Stimulated activated CD8-positive, alpha-beta memory T cell treated with anti-CD3 and anti-CD28 coated beads, Interleukin-7, amount 100 ng/mL, for 1 hour (primary cell): ENCODE measurements around the gene KRTAP1-4.
"Not testable (repeated sequence)": the region's sequence is repeated elsewhere in the genome, so short reads cannot be mapped to it uniquely, and the experiment has no call there.

Experiments
- DNase-seq, 2 donors: peaks; one replicate each; pipeline ENCODE4 v3.0.0-alpha.2; 2020; ENCODE audit warnings: low read depth in 2 of 2

Gene KRTAP1-4, protein sequence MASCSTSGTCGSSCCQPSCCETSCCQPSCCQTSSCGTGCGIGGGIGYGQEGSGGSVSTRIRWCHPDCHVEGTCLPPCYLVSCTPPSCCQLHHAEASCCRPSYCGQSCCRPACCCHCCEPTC

GRCh38 chr17:41029633-41030245, at the start of gene KRTAP1-4:
Gene KRTAP1-4, minus strand, starts transcription at chr17:41030195. Its CDS starts 117 bp downstream, at chr17:41030078.
- DNase-seq, result no peak

DNA sequence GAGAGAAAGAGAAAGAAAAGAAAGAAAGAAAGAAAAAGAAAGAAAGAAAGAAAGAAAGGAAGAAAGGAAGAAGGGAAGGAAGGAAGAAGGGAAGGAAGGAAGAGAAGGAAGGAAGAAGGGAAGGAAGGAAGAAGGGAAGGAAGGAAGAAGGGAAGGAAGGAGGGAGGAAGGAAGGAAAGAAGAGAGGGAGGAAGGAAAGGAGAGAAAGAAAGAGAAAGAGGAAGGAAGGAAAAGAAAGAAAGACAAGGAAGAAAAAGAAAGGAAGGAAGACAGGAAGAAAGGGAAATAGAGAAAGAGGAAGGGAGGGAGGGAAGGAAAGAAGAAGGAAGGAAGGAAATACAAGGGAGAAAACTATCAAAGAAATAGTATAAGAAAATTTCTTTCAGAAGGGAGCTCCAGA, 46.8 kb upstream of the KRTAP1-4 start:
- DNase-seq, result no peak

DNA sequence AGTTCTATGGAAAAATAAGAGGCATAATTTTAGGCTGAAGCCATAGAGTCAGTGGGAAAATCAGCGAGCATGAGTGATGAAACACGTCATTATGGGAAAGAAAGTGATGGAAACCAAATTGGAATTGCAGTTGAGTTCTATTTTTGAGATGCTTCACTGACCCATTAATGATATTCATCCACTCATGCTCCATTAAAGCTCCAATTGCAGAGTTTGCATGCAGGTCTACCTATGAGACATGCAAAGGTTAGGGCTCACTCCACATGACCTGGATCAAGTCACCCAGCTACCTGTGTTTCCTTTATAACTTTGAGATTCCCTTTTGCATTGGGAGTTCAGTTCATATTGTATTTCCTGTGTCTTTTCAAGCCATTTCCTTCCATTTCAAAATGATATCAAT, 43.7 kb upstream of the KRTAP1-4 start:
- DNase-seq, result no peak

DNA sequence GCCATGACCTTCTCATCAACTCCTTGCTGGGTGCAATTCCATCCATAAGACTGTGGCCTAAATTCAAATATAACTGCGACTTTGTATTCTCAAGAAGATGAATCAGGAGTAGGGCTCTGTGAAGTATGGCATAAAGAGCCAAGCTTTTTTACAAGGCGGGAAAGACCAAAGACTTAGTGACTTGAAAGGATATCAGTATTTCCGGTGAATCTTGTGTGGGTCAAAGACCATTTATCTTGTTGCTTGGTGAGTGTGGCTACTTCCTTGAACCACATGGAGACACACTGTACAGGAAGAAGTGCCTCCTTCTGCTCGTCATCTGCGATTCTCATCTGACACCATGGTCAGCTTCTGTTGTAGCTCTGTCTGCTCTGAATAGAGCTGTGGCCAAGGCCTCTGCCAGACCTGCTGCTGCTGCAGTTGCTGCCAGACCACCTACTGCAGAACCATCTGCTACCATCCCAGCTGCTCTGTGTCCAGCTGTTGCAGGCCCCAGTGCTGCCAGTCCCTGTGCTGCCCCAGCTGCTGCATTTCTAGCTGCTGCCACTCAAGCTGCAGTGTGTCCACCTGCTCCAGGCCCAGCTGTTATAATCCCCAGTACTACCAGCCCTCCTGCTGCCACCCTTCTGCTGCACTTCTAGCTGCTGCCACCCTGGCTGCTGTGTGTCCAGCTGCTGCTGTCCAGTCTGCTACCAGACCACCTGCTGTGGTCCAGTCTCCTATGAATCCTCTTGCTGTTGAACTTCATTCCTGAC, 41.8 kb upstream of the KRTAP1-4 start:
- DNase-seq, result no peak

- no peak for DNase-seq
Observed at GRCh38 chr17:41069031-41069430, 39.0 kb upstream of the KRTAP1-4 start.

- DNase-seq, result no peak
Observed at GRCh38 chr17:41067281-41067680, 37.3 kb upstream of the KRTAP1-4 start.

- DNase-seq, result no peak
Observed at GRCh38 chr17:41065829-41066624, 36.0 kb upstream of the KRTAP1-4 start, which contains the start of gene KRTAP2-4. Gene KRTAP2-4, minus strand, starts transcription at chr17:41065879. Its CDS starts 34 bp downstream, at chr17:41065845.

- DNase-seq, result not testable (repeated sequence)
Observed at GRCh38 chr17:41065016-41065689, 35.2 kb upstream of the KRTAP1-4 start.

DNA sequence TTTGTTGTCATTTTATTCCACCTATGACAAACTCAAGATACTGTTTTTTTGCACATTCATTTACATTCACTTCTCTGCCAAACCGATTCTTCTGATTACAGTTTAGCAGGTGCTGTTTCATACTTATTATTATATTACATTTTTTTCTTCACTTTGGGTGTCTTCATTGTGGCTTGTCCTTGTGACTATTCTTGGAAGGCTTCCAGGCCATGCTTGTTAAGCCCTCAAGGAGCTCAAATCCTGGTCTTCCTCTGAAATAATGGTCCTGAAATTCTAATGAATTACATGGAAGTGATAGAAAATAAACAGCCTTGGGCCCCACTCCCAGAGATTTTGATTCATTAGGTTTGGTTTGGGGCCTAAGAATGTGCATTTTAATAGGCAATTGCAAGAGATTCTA, 34.3 kb upstream of the KRTAP1-4 start:
- DNase-seq, result no peak

- no peak for DNase-seq
Observed at GRCh38 chr17:41063449-41063848, 33.5 kb upstream of the KRTAP1-4 start.

DNA sequence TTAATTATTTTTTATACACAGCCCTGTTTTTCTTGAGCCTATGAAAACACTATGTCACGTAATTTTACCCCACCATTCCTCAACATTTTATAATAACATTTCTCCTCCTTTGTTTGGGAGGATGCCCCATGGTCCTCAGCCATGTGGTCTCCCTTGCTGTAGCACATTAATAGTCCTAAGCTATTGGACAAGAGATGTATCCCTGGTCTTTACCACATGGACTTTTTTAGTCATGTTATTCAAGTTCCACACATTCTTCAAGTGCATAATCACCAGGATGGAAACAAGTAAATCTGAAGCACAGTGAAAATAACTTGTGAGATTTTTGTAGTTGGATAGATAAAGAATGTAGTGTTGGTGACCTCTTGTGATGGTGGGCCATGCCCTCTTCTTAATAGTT, 32.0 kb upstream of the KRTAP1-4 start:
- no peak for DNase-seq

DNA sequence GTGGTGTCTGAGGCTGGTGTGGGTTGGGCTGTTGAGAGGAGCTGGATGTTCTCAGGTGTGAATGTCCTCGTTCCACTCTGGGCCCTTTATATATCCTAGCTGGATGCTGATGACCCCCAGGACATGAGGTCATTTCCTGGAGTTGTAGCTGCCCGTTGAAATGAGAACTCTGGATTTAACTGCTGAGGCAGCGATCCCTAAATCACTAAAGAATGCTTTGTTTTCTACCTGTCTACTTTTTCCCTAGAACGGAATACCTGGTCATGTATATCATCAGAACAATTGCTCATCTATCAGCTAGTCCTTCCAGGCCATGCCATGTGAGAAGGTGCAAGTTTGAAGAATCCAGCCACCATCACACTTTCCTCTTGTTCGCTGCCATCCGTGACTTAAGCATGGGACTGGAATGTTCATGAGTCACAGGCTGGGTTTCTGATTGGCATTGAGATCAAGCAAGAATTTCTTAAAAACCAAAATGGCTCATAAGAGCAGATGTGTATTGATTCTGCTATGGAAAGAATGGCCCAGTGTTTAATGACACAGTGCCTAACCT, 30.1 kb upstream of the KRTAP1-4 start, which contains the start of gene KRTAP2-3:
Gene KRTAP2-3 (minus strand): TSS at position 63 of the 553 bp plus-strand sequence. CDS start 64 bp downstream, outside the sequence.
- no peak for DNase-seq

- DNase-seq, result not testable (repeated sequence)
Observed at GRCh38 chr17:41059276-41060051, 29.5 kb upstream of the KRTAP1-4 start.

DNA sequence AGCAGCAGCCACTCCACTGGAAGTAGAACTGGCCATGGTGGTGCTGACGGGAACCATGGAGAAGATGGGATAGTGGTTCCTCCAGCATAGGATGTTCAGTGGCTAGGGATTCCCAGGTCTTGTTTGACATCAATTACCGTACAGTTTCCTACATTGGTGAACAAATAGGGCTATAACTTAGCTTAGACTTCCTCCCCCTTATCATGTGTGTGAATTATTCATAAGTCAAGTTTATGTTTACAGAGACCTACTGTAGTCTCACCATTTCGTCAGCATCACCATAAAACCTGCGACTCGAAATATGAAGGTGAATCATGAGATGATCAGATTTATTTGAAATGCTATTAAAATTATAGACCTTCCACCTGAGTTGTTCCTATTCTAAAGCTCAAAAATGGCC, 28.7 kb upstream of the KRTAP1-4 start:
- DNase-seq, result no peak

DNA sequence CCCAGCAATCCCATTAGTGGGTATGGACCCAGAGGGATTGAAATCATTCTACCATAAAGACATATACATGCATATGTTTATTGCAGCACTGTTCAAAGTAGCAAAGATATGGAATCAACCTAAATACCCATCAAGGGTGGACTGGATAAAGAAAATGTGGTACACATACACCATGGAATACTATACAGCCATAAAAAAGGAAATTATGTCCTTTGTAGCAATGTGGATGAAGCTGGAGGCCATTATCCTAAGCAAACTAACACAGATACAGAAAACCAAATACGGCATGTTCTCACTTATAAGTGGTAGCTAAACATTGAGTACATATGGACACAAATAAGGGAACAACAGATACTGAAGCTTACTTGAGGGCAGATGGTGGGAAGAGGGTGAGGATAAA, 27.6 kb upstream of the KRTAP1-4 start:
- DNase-seq, result no peak

- DNase-seq, result not testable (repeated sequence)
Observed at GRCh38 chr17:41055130-41055529, 25.1 kb upstream of the KRTAP1-4 start, which contains the start of gene KRTAP2-2. Gene KRTAP2-2, minus strand, starts transcription at chr17:41055230. Its CDS starts 19 bp downstream, at chr17:41055211.

DNA sequence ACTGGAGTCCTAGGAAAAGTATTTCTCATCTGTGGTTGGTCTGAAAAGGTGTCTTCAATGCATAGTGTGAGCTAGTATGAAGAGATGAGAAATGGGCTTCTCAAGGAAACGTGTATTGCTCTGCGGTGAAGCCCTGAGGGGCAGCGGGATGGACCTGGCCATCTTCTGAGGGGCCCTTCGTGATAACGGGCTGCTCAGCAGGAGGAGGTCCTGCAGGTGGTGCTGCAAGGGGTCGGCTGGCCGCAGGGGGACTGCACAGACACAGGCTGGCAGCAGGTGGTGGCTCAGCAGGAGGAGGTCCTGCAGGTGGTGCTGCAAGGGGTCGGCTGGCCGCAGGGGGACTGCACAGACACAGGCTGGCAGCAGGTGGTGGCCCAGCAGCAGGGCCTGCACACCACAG, 24.6 kb upstream of the KRTAP1-4 start:
- not testable (repeated sequence) for DNase-seq

- no peak for DNase-seq
Observed at GRCh38 chr17:41054025-41054424, 24.0 kb upstream of the KRTAP1-4 start.

GRCh38 chr17:41052566-41052965, 22.6 kb upstream of the KRTAP1-4 start:
- DNase-seq, result no peak

DNA sequence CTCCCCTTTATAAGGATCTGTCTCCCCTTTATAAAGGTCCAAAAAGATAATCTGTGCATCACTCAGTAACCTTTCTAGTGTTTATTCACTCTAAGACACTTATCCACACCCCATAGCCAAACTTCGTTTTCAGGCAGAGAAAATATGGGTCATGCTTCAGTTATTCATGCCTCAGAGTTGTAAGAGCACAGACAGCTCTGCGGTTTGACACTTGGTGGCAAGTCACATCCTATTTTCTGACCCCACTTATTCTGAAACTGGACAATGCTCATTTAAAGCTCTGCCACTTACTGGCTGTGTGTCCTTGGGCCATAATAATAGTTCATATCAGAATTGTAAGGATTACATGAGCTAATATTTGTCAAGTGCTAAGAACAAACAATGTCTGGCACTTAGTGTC, 19.1 kb upstream of the KRTAP1-4 start:
- no peak for DNase-seq
